HG03520 (cell line): Measurements from ENCODE around the gene NEU1.
"Not testable (repeated sequence)": the region's sequence is repeated elsewhere in the genome, so short reads cannot be mapped to it uniquely, and the experiment has no call there.

ENCODE experiments used
- ATAC-seq: cut with Tn5 transposase; IDR thresholded peaks from one replicate; pipeline ENCODE4 v1.9.1; 2021; ENCODE audit warnings: mild to moderate bottlenecking, moderate library complexity; ENCODE audit not compliant: unreplicated experiment

Gene NEU1

DNA sequence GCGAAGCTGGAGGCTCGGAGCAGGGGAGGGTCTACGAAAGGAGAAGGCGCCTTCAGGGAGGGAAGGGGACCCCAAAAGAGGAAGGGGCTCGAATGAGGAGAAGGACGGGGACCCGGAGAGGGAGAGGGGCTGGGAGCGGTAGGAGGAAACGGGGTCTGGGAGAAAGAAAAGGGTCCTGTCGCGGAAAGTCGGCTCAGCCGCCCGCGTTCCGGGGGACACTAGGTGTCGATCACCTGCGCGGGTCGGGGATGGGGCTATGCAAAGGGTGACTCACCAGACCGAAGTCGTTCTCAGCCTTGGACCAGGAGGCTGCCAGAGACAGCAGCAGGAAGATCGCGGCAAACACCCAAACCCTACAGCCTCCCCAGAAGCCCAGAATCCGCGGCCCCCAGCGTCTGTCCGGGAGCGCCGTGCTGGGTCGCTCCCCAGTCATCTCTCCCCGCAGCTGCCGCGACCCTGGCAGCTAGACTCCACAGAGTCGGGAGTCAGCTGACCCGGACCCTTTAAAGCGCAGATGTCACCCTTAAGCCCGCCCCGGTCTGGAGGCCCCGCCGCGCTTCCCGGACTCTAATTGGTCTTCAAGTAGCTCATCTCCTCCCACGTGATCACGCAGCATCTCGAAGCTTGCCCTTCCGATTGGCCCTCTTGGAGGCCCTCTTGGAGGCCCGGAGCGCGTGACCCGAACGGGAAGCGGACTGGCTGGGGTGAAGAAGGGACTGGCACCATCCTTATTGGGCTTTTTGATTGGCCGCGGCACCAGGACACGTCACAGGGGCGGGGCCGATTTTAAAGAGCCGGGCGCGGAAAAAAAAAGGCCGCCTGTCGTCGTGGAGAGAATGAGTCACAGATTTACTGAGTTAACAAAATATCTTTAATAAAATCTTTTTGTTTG, at the start of gene NEU1:
Gene NEU1, minus strand, starts transcription at position 478 of the 892 bp plus-strand sequence. Its CDS starts 45 bp downstream, at position 433.
- peak; percentile 83 for ATAC-seq

DNA sequence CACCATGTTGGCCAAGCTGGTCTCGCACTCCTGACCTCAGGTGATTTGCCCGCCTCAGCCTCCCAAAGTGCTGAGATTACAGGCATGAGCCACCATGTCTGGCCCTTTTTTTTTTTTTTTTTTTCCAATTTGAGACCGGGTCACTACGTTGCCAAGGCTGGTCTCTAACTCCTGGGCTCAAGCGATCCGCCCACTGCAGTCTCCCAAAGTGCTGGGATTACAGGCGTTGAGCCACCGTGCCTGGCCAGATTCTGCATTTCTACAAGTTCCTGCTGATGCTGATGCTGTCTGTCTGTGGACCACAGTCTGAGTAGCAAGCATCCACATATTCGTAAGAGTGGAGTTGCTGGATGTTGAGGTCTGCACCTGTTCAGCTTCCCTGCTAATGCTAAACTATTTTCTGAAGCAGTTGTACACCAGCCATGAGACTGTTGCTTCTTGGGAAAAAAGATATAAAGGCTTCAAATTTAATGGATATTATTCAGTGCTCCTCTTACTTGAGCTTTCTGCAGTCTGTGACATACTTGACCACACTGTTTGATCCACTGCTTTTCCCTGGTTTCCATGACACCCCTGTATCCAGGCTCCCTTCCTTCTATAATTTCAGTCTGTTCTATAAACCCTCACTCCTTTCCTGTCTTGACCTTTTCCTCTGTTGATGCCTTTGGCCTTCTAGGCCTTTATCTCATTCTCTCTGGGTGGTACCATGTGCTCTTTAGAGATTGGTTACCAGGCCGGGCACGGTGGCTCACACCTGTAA, 49.4 kb upstream of the NEU1 start:
- ATAC-seq: no peak

DNA sequence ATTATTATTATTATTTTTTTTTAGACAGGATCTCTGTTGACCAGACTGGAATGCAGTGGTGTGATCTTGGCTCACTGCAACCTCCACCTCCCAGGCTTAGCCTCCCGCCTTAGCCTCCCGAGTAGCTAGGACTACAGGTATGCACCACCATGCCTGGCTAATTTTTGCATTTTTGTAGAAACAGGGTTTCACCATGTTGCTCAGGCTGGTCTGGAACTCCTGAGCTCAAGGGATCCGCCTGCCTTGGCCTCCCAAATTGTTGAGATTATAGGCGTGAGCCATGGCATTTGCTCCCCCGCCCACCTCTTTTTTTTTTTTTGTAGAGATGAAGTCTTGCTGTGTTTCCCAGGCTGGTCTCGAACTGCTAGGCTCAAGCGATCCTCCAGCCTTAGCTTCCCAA, 46.7 kb upstream of the NEU1 start:
- not testable (repeated sequence) for ATAC-seq

DNA sequence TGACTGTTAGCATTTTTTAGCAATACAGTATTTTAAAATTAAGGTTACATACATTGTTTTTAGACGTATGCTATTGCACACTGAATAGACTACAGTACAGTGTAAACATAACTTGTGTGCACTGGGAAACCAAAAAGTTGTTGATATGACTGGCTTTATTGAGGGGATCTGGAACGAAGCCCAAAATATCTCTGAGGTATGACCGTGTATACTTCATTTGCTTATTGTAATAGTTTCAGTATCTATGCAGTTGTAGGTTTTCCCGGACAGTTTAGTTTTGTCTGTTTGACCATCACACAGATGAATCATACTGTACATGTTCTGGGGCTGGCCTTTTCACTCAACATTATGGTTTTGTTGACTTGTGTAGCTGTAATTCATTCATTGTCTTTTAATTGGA, 46.2 kb upstream of the NEU1 start:
- ATAC-seq: peak; percentile 85

DNA sequence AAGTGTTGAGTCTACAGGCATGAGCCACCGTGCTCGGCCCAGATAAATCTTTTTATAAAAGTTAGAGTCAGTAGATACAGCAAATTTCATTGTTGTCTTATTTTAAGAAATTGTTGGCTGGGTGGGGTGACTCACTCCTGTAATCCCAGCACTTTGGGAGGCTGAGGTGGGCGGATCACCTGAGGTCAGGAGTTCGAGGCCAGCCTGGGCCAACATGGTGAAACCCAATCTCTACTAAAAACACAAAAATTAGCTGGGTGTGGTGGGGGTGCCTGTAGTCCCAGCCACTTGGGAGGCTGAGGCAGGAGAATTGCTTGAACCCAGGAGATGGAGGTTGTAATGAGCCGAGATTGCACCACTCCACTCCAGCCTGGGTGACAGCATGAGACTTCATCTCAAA, 45.6 kb upstream of the NEU1 start:
- ATAC-seq: not testable (repeated sequence)

DNA sequence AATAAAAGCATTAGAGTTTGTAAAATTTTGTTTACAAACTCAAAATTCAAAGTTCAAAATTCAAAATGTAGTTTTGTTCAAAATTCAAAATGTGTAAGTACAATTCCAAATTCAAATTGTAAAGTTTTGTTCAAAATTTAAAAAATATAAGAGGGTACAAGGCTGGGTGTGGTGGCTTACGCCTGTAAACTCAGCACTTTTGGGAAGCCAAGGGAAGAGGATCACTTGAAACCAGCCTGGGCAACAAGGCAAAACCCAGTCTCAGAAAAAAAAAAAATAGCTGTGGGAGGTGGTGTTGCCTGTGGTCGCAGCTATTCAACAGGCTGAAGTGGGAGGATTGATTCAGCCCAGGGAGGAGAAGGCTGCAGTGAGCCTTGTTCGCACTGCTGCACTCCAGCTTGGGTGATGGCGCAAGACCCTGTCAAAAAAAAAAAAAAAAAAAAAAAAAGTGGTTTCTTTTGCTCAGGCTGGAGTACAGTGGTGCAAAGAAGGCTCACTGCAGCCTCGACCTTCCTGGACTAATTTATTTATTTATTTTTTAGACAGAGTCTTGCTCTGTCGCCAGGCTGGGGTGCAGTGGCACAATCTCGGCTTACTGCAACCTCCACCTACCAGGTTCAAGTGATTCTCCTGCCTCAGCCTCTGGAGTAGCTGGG, 44.7 kb upstream of the NEU1 start:
- no peak for ATAC-seq

DNA sequence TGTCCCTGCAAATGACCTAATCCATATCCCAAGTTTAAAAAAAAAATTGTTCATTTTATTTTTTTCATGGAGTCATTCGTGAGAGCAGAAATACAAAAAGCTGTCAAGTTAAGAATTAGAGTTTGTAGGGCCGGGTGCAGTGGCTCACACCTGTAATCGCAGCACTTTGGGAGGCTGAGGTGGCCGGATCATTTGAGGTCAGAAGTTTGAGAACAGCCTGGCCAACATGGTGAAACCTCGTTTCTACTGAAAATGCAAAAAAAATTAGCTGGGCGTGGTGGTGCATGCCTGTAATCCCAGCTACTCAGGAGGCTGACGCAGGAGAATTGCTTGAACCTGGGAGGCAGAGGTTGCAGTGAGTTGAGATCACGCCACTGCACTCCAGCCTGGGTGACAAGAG, 44.1 kb upstream of the NEU1 start:
- ATAC-seq: not testable (repeated sequence)

DNA sequence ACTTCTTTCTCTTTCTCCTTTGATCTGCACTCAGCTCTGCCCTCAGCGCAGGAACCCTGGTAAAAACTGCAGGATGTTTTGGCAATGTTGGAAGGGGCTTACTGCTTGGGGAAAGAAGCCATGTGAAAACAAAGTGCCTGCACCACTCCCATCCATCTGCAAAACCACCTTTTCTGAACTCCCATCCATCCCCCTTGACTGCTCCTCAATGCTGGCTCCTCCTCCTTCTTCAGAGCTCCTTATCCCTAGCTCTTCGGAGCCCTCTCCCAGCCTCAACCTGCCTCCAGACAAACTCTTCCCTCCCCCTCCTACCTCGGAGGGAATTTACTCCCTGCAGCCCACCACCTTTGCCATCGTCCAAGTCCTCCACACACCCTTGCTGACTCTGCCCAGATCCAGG, 43.5 kb upstream of the NEU1 start:
- no peak for ATAC-seq

DNA sequence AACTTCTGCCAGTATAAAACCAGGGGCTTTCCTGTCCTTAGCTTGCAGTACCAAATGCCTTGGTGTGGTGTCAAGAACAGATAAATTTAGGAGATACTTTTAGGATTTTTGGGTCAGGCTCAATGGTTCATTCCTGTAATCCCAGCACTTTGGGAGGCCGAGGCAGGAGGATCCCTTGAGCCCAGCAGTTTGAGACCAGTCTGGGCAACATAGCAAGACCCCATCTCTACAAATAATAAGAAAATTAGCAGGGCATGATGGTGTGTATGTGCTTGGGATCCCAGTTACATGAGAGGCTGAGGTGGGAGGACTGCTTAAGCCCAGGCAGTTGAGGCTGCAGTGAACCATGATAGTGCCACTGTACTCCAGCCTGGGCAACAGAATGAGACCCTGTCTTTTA, 42.4 kb upstream of the NEU1 start:
- no peak for ATAC-seq

DNA sequence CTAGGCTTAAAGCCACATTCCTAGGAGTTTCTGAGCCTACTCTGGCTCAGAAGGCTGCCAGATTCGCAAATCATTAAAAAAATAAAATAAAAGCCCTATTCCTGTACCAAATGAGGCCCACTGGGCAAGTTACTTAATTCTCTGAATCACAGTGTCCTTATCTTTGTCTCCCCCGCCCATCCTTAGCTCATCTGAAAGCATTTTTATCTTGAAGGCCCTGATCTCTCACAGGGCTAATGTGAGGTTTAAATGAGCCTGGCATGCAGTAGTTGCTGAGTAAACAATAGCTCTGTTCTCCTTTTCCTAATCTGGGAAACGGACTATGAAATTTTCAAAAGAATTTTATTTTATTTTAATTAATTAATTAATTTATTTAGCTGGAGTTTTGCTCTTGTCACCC, 41.3 kb upstream of the NEU1 start:
- ATAC-seq: no peak

DNA sequence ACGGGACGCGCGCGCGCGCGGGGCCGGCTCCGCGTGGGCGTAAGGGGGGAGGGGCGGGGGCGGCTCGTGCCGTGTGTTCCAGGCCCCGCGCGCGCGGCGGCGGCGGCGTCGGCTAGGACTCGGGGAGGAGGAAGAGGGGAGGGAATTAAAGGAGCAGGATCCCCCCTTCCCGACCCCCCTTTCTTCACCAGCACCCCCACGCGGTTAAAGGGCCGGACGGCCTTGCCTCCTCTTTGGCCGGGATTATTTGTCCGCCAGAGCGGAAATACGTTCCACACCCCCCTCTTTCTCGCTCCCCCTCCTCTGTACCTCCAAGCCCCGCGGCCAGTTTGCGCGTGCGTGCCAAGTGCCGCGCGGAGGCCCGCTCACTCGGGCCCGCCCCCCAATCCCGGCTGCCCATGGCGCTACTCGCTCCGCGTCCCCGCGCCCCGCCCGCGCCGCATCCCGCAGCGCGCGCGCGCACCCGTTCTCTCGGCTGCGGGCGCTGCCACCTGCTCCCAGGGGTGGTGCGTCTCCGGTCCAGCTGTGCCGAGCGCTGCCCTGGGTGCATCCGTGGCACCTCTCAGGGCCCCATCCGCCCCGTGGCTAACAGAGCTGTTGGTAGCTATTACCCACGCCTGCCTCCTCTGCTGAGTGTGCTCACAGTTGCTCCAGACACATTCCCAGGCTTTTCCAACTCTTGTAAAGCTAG, 39.5 kb upstream of the NEU1 start, which contains the start of gene ZBTB12:
Gene ZBTB12, minus strand, starts transcription at position 134 of the 691 bp plus-strand sequence. CDS start 781 bp downstream, outside the sequence.
- no peak for ATAC-seq

DNA sequence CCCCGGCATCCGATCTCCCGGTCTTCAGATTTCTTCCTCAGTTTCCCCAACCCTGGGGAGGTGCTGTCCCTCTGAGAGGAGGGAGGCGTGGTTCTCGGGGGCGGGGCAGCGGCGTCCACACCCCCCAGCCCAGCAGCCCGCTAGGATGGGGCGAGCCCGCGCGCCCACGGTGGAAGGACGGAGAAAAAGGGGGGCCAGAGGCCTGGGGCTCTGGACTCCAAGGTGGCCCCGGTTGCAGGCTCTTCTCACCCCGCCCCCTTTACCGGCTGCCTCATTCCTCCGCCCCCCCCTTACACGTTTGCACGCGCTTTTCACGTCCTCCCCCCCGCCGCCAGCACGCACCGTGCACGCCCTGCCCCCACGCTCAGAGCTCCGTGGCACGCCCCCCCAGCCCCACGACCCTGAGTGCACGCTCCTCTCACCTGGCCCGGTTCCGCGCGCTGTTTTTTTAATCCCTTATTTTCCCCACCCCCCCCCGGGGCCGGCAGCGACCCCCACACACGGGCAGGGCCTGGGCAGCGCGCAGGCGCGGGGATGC, 38.9 kb upstream of the NEU1 start:
- no peak for ATAC-seq

DNA sequence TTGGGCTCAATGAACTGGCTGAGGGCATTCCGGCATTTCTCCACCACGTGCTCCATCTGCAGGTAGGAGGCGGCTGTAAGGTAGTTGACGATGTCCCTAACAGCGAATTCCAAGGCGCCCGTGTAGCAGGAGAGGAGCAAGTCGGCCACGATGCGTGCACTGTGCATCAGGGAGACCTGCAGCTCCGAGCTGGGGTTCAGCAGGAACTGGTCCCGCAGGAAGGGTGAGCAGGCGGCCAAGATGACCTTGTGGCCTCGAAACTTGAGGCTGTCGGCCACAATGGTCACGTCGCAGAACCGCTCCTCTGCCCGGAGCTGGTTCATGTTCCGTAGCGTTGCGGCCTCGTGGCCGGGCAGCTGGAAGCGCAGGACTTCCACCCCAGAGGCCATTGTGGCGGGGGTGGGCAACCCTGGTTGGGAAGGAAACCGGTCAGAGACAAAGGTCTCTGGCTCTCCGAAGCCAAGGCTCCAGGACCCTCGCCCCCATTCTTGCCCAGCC, 38.3 kb upstream of the NEU1 start:
- ATAC-seq: no peak

DNA sequence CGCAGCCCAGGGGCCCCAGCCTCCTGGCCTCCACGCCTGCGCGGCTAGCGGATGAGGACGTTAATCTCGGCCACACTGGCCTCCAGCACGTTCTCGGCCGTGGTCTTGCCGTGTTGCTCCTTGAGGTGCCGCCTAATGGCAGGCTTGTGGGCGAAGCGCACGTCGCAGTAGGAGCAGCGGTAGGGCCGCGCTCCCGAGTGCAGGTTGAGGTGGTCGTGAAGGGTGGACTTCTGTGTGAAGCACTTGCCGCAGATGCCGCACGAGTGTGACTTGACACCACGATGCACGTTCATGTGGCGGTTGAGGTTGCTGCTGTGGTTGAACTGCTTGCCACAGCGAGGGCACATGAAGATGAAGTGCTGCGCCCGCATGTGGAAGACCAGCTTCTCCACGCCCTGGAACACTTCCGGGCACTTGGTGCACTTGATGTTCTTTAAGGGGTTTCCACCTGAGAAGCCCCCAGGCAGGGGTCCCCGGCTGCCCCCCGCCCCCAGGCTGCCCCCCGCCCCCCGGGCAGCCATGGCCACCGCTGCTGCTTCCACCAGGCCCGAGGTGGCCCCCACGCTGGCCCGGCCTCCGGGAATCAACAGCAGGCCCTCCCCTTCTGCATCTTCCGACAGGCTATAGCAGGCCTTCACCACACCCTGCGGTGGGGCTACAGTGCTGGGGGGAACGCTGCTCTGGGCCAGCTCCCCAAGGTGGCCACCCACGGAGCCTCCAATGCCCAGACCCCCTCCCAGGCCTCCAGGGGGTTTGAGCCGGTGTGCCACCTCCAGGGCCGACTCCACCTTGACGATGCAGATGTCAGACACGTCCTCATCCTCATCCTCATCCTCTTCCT, 37.5 kb upstream of the NEU1 start:
- no peak for ATAC-seq

DNA sequence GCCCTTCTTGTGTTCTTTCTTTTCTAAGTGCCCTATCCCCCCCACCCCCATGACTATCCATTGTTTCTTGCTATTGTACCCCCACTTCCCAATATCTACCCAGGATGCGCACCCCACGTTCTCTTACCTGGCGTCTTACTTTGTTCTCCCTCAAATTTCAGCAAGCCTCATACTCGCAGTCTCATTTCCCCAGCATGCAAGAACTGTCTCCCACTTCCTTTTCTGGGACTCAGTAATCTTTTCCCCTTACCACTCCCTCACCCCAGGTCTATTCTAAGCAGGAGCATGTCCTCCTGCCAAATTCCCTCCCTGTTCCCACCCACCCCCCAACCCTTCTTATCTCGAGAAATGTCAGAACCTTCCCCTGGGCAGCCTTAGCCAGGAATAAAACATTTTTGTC, 36.6 kb upstream of the NEU1 start:
- ATAC-seq: no peak

DNA sequence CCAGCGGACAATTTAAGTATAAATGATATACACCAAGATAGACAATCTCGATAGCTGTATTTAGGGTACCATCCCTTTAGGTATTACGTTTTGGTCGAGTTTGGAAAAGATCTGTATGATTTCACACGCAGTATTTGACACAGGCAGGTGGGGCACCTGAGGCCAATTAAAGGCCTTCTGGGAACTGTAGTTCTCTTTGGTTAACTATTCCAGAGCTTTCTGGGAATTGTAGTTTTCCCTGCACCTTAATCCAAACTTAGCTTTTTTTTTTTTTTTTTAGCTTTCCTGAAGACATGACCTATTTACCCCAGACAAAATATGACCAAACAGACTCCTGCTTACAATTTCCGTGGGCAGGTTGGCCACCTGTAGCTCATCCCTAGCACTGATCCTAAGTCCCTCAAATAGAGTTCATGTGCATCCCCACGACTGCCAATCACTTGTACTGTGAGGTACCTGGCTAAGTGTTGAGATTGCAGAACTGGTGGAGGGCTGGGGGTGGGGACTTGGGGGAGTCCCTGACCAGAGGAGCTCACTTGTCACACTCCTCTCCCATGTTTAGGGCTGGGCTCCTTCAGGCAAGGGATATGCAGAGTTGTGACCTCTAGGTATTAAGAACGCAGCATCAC, 35.9 kb upstream of the NEU1 start:
- no peak for ATAC-seq

DNA sequence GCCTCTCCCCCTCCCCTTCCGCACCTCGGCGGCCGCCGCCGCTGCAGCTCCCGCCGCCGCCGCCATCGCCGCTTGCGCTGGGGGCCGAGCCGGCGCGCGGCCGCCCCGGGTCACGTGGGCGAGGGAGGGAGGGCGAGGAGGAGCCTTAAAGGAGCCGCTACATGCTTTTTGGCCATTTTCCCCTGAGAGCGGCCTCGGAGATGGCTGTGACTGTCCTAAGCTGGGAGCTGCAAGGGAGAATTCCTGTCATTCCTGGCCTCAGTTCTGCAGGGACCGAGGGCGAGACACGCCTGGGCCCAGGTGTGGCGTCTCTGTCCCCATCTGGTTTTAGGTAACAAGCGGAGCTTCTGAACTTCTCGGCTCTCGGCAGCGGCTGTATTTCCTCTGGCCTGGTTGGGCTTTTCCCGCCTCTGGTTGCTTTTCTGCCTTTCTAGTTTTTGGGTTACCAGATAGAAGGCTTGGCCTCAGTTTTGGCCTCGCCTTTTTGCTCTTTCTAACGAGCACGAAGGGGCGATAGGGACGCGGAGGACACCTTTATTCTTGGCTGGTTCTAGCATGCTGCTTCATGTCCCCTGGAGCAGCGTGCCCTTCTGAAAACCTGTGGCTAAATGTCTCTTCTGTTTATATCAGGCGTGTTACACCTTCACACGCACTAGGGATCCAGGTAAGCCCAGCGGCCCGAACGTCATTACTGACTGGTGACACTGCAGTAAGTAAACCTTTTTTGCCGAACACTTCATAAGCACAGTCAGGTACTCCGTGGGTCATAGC, 35.2 kb upstream of the NEU1 start, which contains the start of gene EHMT2:
Gene EHMT2, minus strand, starts transcription at position 87 of the 771 bp plus-strand sequence. Its CDS starts 21 bp downstream, at position 66.
- ATAC-seq: peak; percentile 42
